Stomach smooth muscle (tissue), 2 donors: ENCODE data around the gene TMPO.
A peak's percentile ranks its signal among the peaks of the same experiment; 100 is the strongest.
"Not testable (repeated sequence)": the region's sequence is repeated elsewhere in the genome, so short reads cannot be mapped to it uniquely, and the experiment has no call there.

Experiments used
- H3K27ac ChIP-seq: one replicate; pipeline ENCODE4 v1.7.0; 2013; ENCODE audit warnings: mild to moderate bottlenecking, low read length, inconsistent platforms
- H3K27me3 ChIP-seq, 2 donors: one replicate each; pipeline ENCODE4 v1.7.0; 2013; ENCODE audit warnings: low read length in 2 of 2; ENCODE audit not compliant: insufficient read depth in 2 of 2, control insufficient read depth in 1 of 2
- H3K36me3 ChIP-seq, 2 donors: one replicate each; pipeline ENCODE4 v1.7.0; 2013; ENCODE audit warnings: low read length in 2 of 2; ENCODE audit not compliant: control insufficient read depth in 2 of 2, insufficient read depth in 2 of 2
- H3K4me1 ChIP-seq: one replicate; pipeline ENCODE4 v1.7.0; 2013; ENCODE audit warnings: low read length; ENCODE audit not compliant: control insufficient read depth, insufficient read depth
- H3K4me3 ChIP-seq, 2 donors: one replicate each; pipeline ENCODE4 v1.7.0; 2013; ENCODE audit warnings: low read length in 2 of 2
- H3K9ac ChIP-seq, 2 donors: one replicate each; pipeline ENCODE4 v1.7.0; 2013; ENCODE audit warnings: low read length in 2 of 2, mild to moderate bottlenecking in 1 of 2
- H3K9me3 ChIP-seq, 2 donors: one replicate each; pipeline ENCODE4 v1.7.0; 2013; ENCODE audit warnings: low read length in 2 of 2; ENCODE audit not compliant: control insufficient read depth in 2 of 2
- donor health status: healthy.
- donor health status: Pancreatic carcinoma.

TMPO gene

GRCh38 chr12:98485792-98486340 lies 29.5 kb upstream of the TMPO start:
- H3K9me3 ChIP-seq = no peaks in the 10 kb centered on the region
- no peak overlapping the region for H3K9ac ChIP-seq
- no peak overlapping the region for H3K27ac ChIP-seq
- no peaks in the 10 kb centered on the region for H3K36me3 ChIP-seq
- H3K4me3 ChIP-seq = no peak overlapping the region
- no peaks in the 10 kb centered on the region for H3K4me1 ChIP-seq
- no peaks in the 10 kb centered on the region for H3K27me3 ChIP-seq

GRCh38 chr12:98488416-98488815 lies 27.0 kb upstream of the TMPO start:
- not testable (repeated sequence) for H3K4me1 ChIP-seq, H3K27me3 ChIP-seq, H3K27ac ChIP-seq, H3K36me3 ChIP-seq, H3K9me3 ChIP-seq, H3K9ac ChIP-seq, H3K4me3 ChIP-seq

- Histone ChIP-seq H3K9ac (no peak overlapping the region), H3K4me3 (no peak overlapping the region), H3K27ac (no peak overlapping the region), H3K27me3 (no peaks in the 10 kb centered on the region), H3K4me1 (no peaks in the 10 kb centered on the region), H3K36me3 (no peaks in the 10 kb centered on the region), H3K9me3 (no peaks in the 10 kb centered on the region)
Observed at GRCh38 chr12:98489176-98489575, 26.2 kb upstream of the TMPO start.

DNA sequence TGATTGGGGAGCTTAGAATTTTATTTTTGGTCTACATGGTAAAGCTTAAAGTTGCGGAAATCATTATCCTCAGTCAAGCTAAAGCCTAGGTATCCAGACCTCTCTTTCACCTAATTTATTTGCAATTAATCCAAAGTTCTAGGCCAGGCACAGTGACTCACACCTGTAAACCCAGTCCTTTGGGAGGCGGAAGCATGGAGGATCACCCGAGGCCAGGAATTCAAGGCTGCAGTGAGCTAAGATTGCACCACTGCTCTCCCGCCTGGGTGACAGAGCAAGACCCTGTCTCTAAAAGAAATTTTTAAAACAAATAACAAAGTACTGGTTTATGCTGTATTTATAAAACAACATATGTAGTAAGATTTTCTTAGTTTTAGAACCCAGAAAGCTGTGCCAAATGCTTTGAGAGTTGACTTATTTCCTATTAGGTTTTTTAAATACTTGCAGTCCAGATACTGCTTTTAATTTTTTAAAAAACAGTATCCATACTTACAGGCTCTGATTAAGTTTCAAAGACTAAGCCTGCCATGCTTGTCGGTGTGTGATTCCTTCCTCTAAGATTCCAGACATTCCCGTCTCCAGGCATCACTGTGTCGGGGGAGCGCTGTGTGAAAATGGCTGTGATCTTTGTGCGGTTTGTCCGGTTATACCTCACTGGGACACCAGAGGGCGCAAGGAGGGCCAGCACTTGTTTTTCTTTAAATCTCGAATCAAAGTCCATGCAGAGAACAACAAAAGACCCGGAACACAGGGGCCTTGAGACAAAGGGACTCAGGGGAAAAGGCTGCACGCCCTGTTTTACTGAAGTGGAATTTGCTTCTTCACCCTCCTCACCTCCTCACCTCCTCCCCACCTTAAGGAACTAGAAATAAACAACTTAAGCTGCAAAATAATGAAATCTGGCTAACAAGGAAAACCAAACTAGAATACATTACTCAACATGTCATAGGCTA lies 24.6 kb upstream of the TMPO start:
- Histone ChIP-seq H3K9ac (peak overlapping the region; percentile 13 to 14), H3K27ac (peak overlapping the region; percentile 33), H3K27me3 (no peaks in the 10 kb centered on the region), H3K36me3 (no peaks in the 10 kb centered on the region), H3K9me3 (no peaks in the 10 kb centered on the region), H3K4me3 (no peak overlapping the region), H3K4me1 (no peaks in the 10 kb centered on the region)

- Histone ChIP-seq H3K9me3 (no peaks in the 10 kb centered on the region), H3K4me3 (no peak overlapping the region), H3K9ac (no peak overlapping the region), H3K27ac (no peak overlapping the region), H3K4me1 (no peaks in the 10 kb centered on the region), H3K27me3 (no peaks in the 10 kb centered on the region), H3K36me3 (no peaks in the 10 kb centered on the region)
Observed at GRCh38 chr12:98492580-98493140, 22.7 kb upstream of the TMPO start.

DNA sequence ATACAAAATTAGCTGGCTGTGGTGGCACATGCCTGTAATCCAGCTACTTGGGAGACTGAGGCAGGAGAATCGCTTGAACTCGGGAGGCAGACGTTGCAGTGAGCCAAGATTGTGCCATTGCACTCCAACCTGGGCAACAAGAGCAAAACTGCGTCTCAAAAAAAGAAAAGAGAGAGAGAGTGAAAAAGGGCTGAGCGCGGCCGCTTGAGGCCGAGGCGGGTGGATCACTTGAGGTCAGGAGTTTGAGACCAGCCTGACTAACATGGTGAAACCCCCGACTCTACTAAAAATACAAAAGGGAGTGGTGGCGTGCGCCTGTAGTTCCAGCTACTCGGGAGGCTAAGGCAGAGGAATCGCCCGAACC lies 14.1 kb upstream of the TMPO start:
- not testable (repeated sequence) for H3K4me3 ChIP-seq, H3K36me3 ChIP-seq, H3K27me3 ChIP-seq, H3K9me3 ChIP-seq, H3K27ac ChIP-seq, H3K4me1 ChIP-seq, H3K9ac ChIP-seq

- no peaks in the 10 kb centered on the region for H3K36me3 ChIP-seq
- peak overlapping the region; percentile 71 to 98 for H3K9ac ChIP-seq
Observed at GRCh38 chr12:98503342-98503591, 12.1 kb upstream of the TMPO start.

DNA sequence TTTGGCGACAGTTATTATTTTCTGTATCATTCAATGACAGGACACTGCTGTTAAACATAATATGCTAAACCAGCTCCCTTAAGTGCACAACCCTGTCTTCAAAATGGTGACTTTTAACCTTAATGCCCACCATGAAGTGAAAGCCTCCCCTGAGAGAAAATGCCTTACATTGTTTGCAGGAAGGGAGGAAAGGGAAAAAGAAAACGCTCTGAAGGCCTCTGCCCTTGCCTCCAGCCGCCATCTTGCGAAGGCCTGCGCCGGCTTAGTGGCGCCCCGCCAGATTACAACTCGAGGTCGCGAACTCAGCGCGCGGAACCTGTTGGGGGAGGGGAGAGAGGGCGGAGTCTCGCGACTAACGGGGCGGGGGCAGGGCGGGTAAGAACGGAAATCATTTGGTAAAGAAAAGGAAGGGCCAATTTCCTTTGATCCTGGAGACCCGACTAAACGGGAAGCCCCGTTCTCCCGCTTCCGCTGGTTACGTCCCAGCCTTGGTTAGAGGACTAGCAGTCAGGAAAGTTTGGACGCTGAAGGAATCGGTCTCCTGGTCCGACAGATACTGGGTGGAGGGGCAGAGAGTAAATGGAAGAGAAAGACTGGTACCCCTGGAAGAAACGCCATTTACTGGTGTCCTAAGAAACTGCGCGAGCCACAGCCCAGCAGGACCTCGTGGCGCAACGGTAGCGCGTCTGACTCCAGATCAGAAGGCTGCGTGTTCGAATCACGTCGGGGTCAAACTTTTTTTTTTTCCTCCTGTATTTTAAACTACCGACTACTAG lies 11.6 kb upstream of the TMPO start:
- Histone ChIP-seq H3K4me3 (peak overlapping the region; percentile 78 to 94), H3K9me3 (no peaks in the 10 kb centered on the region), H3K27me3 (no peaks in the 10 kb centered on the region), H3K27ac (peak overlapping the region; percentile 96), H3K36me3 (no peaks in the 10 kb centered on the region), H3K4me1 (peaks cover 2% of the 10 kb centered on the region), H3K9ac (peak overlapping the region; percentile 71 to 98)

More at GRCh38 chr12:98503342-98503591, 12.1 kb upstream of the TMPO start:
- no peaks in the 10 kb centered on the region for H3K27me3 ChIP-seq
- peak overlapping the region; percentile 96 for H3K27ac ChIP-seq
- peak overlapping the region; percentile 78 to 94 for H3K4me3 ChIP-seq
- H3K9me3 ChIP-seq = no peaks in the 10 kb centered on the region
- H3K4me1 ChIP-seq = peaks cover 2% of the 10 kb centered on the region

- Histone ChIP-seq H3K9ac (peak overlapping the region; percentile 71 to 98), H3K36me3 (no peaks in the 10 kb centered on the region), H3K9me3 (no peaks in the 10 kb centered on the region), H3K27ac (peak overlapping the region; percentile 96), H3K4me1 (peaks cover 2% of the 10 kb centered on the region), H3K27me3 (no peaks in the 10 kb centered on the region), H3K4me3 (peak overlapping the region; percentile 78 to 94)
Observed at GRCh38 chr12:98504368-98504617, 11.1 kb upstream of the TMPO start.

- Histone ChIP-seq H3K27me3 (no peaks in the 10 kb centered on the region), H3K36me3 (no peaks in the 10 kb centered on the region), H3K27ac (no peak overlapping the region), H3K9me3 (no peaks in the 10 kb centered on the region), H3K4me3 (no peak overlapping the region), H3K9ac (no peak overlapping the region), H3K4me1 (peaks cover 3% of the 10 kb centered on the region)
Observed at GRCh38 chr12:98509063-98509462, 6.3 kb upstream of the TMPO start.

GRCh38 chr12:98511806-98512205 lies 3.6 kb upstream of the TMPO start:
- peaks cover 11% of the 10 kb centered on the region for H3K4me1 ChIP-seq
- H3K9me3 ChIP-seq, H3K9ac ChIP-seq, H3K36me3 ChIP-seq, H3K4me3 ChIP-seq, H3K27me3 ChIP-seq, H3K27ac ChIP-seq: not testable (repeated sequence)
